K562 (cell line): ENCODE measurements around the gene CHMP4B. TPM values are rescaled to one million over a fixed set of nuclear protein-coding genes. Genes with fewer than 3 reads are reported as not detected.

Experiments
- ATAC-seq: fragments of 200-7000 bp; cut with Tn5 transposase; 3 replicates; pipeline ENCODE4 v1.9.1; 2020; ENCODE audit warnings: moderate library complexity
- BruUV-seq: library from RNA; stranded (reverse); fragments of 400-500 nt; replicated peaks from 2 replicates; lab custom pipeline; 2021; lab: Mats Ljungman, UMichigan
- CTCF ChIA-PET: fragments of 300-600 bp; formaldehyde crosslinking; extraction: SDS; loops from one replicate; lab custom pipeline; 2021; ENCODE audit warnings: low intra/inter-chr PET ratio; lab: Yijun Ruan, JAX
- POLR2A ChIA-PET: fragments of 300-600, 350-650 bp; sonication (Branson Sonifier 250); formaldehyde crosslinking; extraction: SDS; loops from one replicate; lab custom pipeline; 2021; ENCODE audit warnings: antibody characterized with exemption, inconsistent platforms; lab: Yijun Ruan, JAX
- DNase-seq, 4 experiments: peaks; one replicate each; pipeline versions ENCODE4 v3.0.0 to v3.0.0-alpha.2; 2011 to 2018; ENCODE audit warnings: low spot score in 3 of 4, mixed read lengths in 3 of 4; ENCODE audit errors: extremely low read depth in 1 of 4
- FAIRE-seq: peaks from 2 replicates; lab custom pipeline; 2011; peaks lifted over from hg19 to GRCh38; lab: Jason Lieb, UNC
- H2AFZ ChIP-seq: 2 replicates; pipeline ENCODE4 v1.6.0; 2011; ENCODE audit warnings: low read depth, low read length, control low read depth, inconsistent platforms
- H3K27ac ChIP-seq: fragments of 200-600 bp; 3 replicates; pipeline ENCODE4 v1.8.0; 2011; ENCODE audit warnings: low read depth, mild to moderate bottlenecking, control low read depth, inconsistent platforms, low read length, moderate library complexity, mixed read lengths; ENCODE audit errors: extremely low read depth
- H3K27me3 ChIP-seq, 2 experiments: fragments of 300-600 bp in 1 of 2; 2 replicates in 1 of 2; 3 replicates in 1 of 2; pipeline versions ENCODE4 v1.6.0 to v1.8.0; 2011; ENCODE audit warnings: inconsistent platforms in 2 of 2, low read length in 2 of 2, mild to moderate bottlenecking in 1 of 2, mixed read lengths in 1 of 2, moderate library complexity in 1 of 2; ENCODE audit not compliant: control insufficient read depth in 2 of 2, insufficient read depth in 2 of 2
- H3K36me3 ChIP-seq: fragments of 300-600 bp; 3 replicates; pipeline ENCODE4 v1.8.0; 2011; ENCODE audit warnings: mild to moderate bottlenecking, low read length, inconsistent platforms; ENCODE audit not compliant: control insufficient read depth, insufficient read depth
- H3K4me1 ChIP-seq, 2 experiments: fragments of 200-600 bp in 1 of 2; replicated peaks in 1 of 2; 2 replicates in 1 of 2; 3 replicates in 1 of 2; pipeline versions ENCODE4 v1.5.1 to v1.8.0; 2011; ENCODE audit warnings: inconsistent platforms in 2 of 2, low read length in 2 of 2, mild to moderate bottlenecking in 1 of 2, mixed read lengths in 1 of 2, moderate library complexity in 1 of 2; ENCODE audit not compliant: control insufficient read depth in 2 of 2, insufficient read depth in 2 of 2
- H3K4me2 ChIP-seq: 2 replicates; pipeline ENCODE4 v1.6.1; 2011; ENCODE audit warnings: low read length, control low read depth, inconsistent platforms, mixed read lengths; ENCODE audit not compliant: insufficient read depth
- H3K4me3 ChIP-seq: fragments of 200-600 bp; sonication (generic), shearing (Covaris generic); 2 replicates; pipeline ENCODE4 v1.5.1; 2016; ENCODE audit warnings: control low read depth, inconsistent platforms
- H3K79me2 ChIP-seq: fragments of 200-600 bp; 3 replicates; pipeline ENCODE4 v1.8.0; 2011; ENCODE audit warnings: low read length, inconsistent platforms; ENCODE audit not compliant: control insufficient read depth, insufficient read depth
- H3K9ac ChIP-seq, 2 experiments: 2 replicates each; pipeline versions ENCODE4 v1.6.0 to v1.6.1; 2011; ENCODE audit warnings: low read depth in 2 of 2, low read length in 2 of 2, control low read depth in 1 of 2, inconsistent platforms in 1 of 2, mild to moderate bottlenecking in 1 of 2, mixed read lengths in 1 of 2; ENCODE audit not compliant: insufficient read depth in 1 of 2
- H3K9me1 ChIP-seq: one replicate; pipeline ENCODE4 v1.6.0; 2011; ENCODE audit warnings: inconsistent platforms, mild to moderate bottlenecking, low read length, moderate library complexity; ENCODE audit not compliant: control insufficient read depth, insufficient read depth
- H3K9me3 ChIP-seq: replicated peaks from 2 replicates; pipeline ENCODE4 v1.5.1; 2011; ENCODE audit warnings: low read depth, low read length, inconsistent platforms; ENCODE audit not compliant: control insufficient read depth, insufficient read depth
- H4K20me1 ChIP-seq: replicated peaks from 2 replicates; pipeline ENCODE4 v1.6.1; 2011; ENCODE audit warnings: low read length, inconsistent platforms, mixed read lengths; ENCODE audit not compliant: control insufficient read depth, insufficient read depth
- BRD9 ChIP-seq: fragments of 450-650 bp; IDR thresholded peaks from 2 replicates; pipeline ENCODE4 v1.6.1; 2018; ENCODE audit warnings: low read depth; ENCODE audit not compliant: partially characterized antibody
- CHD4 ChIP-seq: fragments of 200-600 bp; sonication (generic); IDR thresholded peaks from 3 replicates; pipeline ENCODE4 v1.6.1; 2012; ENCODE audit warnings: low read depth, mild to moderate bottlenecking, mixed read lengths, low read length, inconsistent platforms; ENCODE audit not compliant: insufficient read depth, insufficient replicate concordance, poor library complexity, severe bottlenecking
- CREB5 ChIP-seq: fragments of 250-450 bp; sonication (Bioruptor Pico); IDR thresholded peaks from 2 replicates; pipeline ENCODE4 v1.5.0; 2020; ENCODE audit warnings: mild to moderate bottlenecking
- FOXP1 ChIP-seq: sonication (generic); formaldehyde crosslinking; IDR thresholded peaks from 2 replicates; pipeline ENCODE4 v1.8.0; 2022; ENCODE audit warnings: mild to moderate bottlenecking, missing genetic modification reagents
- MCM2 ChIP-seq: fragments of 450-650 bp; IDR thresholded peaks from 2 replicates; pipeline ENCODE4 v1.6.1; 2017; ENCODE audit warnings: low read depth, mild to moderate bottlenecking
- NFIX ChIP-seq: fragments of 250-450 bp; sonication (Bioruptor Pico); IDR thresholded peaks from 2 replicates; pipeline ENCODE4 v1.4.0; 2020; ENCODE audit warnings: low read depth, mild to moderate bottlenecking, moderate library complexity
- RBM17 ChIP-seq: fragments of 200-400 bp; formaldehyde crosslinking; IDR thresholded peaks from 2 replicates; pipeline ENCODE4 v1.6.1; 2017; ENCODE audit warnings: low read depth, mild to moderate bottlenecking, low read length, borderline replicate concordance
- TAL1 ChIP-seq: fragments of 450-650 bp; IDR thresholded peaks from 2 replicates; pipeline ENCODE4 v1.6.1; 2016; ENCODE audit warnings: mild to moderate bottlenecking
- TEAD4 ChIP-seq, 2 experiments: sonication (generic) in 1 of 2; formaldehyde crosslinking in 1 of 2; IDR thresholded peaks; 2 replicates each; pipeline versions ENCODE4 v1.6.1 to v1.8.0; 2012 to 2022; ENCODE audit warnings: borderline replicate concordance in 1 of 2, inconsistent platforms in 1 of 2, low read length in 1 of 2, mild to moderate bottlenecking in 1 of 2, missing genetic modification reagents in 1 of 2
- ZBTB26 ChIP-seq: fragments of 450-650 bp; formaldehyde crosslinking; IDR thresholded peaks from 2 replicates; pipeline ENCODE4 v1.4.0; 2022; ENCODE audit warnings: missing genetic modification characterization
- ZMIZ1 ChIP-seq, 2 experiments: fragments of 150-350 bp in 1 of 2; IDR thresholded peaks; 2 replicates each; pipeline ENCODE4 v1.6.1; 2012 to 2016; ENCODE audit warnings: low read depth in 2 of 2, low read length in 2 of 2, mild to moderate bottlenecking in 1 of 2, moderate library complexity in 1 of 2
- ZNF217 ChIP-seq: sonication (generic); formaldehyde crosslinking; IDR thresholded peaks from 2 replicates; pipeline ENCODE4 v1.8.0; 2022; ENCODE audit warnings: mild to moderate bottlenecking, missing genetic modification reagents
- ZNF655 ChIP-seq: fragments of 250-450 bp; sonication (Bioruptor Pico); IDR thresholded peaks from 2 replicates; pipeline ENCODE4 v1.5.0; 2021
- ZNF79 ChIP-seq: fragments of 250-450 bp; sonication (Bioruptor Pico); IDR thresholded peaks from 2 replicates; pipeline ENCODE4 v1.4.0; 2020; ENCODE audit warnings: low read depth, mild to moderate bottlenecking, moderate library complexity
- WGBS: fragments of 100-300 bp; shearing (Covaris generic); methylation state at CpG from one replicate; pipeline ENCODE4 v1.1.6; 2016; ENCODE audit warnings: low coverage, mixed read lengths; ENCODE audit not compliant: insufficient coverage; ENCODE audit errors: missing lambda C conversion rate; 5-methylcytosine and 5-hydroxymethylcytosine counted together
- in situ Hi-C: fragments of 300-500 bp; cut with MboI; formaldehyde crosslinking; loops from 4 replicates; pipeline ENCODE4 v1.15.0; 2018; ENCODE audit warnings: inconsistent platforms, mixed read lengths
- intact Hi-C: fragments of 100-400 bp; cut with micrococcal nuclease; formaldehyde crosslinking; loops from 2 replicates; pipeline ENCODE4 v1.14.2; 2022
- polyA plus RNA-seq, 8 experiments: library from polyadenylated mRNA; depleted of rRNA in 4 of 8; stranded (reverse) in 5 of 8; unstranded in 3 of 8; fragments of >200 nt; fragmentation: Nextera tagmentation in 2 of 8; fragmentation: Illumina TruSeq in 1 of 8; extraction: Ambion mirVana in 2 of 8; extraction: Trizol in 1 of 8; gene quantifications; 2 replicates each; pipeline versions ENCODE4 v1.2.1 to v1.2.3, GENCODE V29; 2011 to 2014; ENCODE audit warnings: inconsistent platforms in 1 of 8, missing spikeins in 1 of 8
- total RNA-seq, 7 experiments: library from RNA; depleted of rRNA in 6 of 7; stranded (reverse); fragments of >200 nt in 6 of 7; fragmentation: Illumina TruSeq in 2 of 7; extraction: Trizol in 2 of 7; gene quantifications; 2 replicates each; pipeline versions ENCODE4 v1.2.1 to v1.2.3, GENCODE V29; 2011 to 2021; ENCODE audit warnings: low replicate concordance in 1 of 7

Gene CHMP4B
- total and polyA plus RNA-seq, 9 of the 15 experiments (the other 6 are each of a cell fraction or from before 2014, with no cell fraction given) = 1.8 to 64.7 (median 31.8) TPM

- FAIRE-seq (no peak), DNase-seq (peak in 3 of 4 experiments; percentile 30 to 39 (median 32)), ATAC-seq (peak; percentile 30)
- Histone ChIP-seq H3K27me3 (no peaks in the 10 kb centered on the region), H3K4me2 (peak overlapping the region; percentile 99), H3K9me3 (no peaks in the 10 kb centered on the region), H2AFZ (peak overlapping the region; percentile 56), H4K20me1 (peaks cover 31% of the 10 kb centered on the region), H3K79me2 (peaks cover 55% of the 10 kb centered on the region), H3K4me3 (peak overlapping the region; percentile 92), H3K27ac (peak overlapping the region; percentile 84), H3K9ac (peak overlapping the region; percentile 94 to 95), H3K36me3 (peaks cover 10% of the 10 kb centered on the region; the same call in 2 of the 3 replicates), H3K4me1 (peaks cover 7 to 22% of the 10 kb centered on the region in 2 experiments), H3K9me1 (peaks cover 3% of the 10 kb centered on the region)
- CTCF ChIA-PET = no interaction called here
- BruUV-seq = no TSS peak
- in situ Hi-C loops = no loop called here
- intact Hi-C loops = loop anchor here (5.0 kb wide), 2 partner anchors 79 to 124 kb away; partner anchors contain the start of genes E2F1 and ZNF341
- POLR2A ChIA-PET = interaction anchor here (0.6 to 1.3 kb wide), 5 partner anchors 14 to 187 kb away, joined by 3 to 8 read pairs (median 3); no protein-coding TSS in a partner anchor
- 2% methylated on average over 12 of the region's 12 CpGs for WGBS
- no peak for TF ChIP-seq ZMIZ1 (IDR thresholded peaks at IDR 0.05; ENCODE audit: low read depth in 2 of 2, low read length in 2 of 2)
- TF ChIP-seq ZNF217 (CRISPR knock-in tag) = no peak
- TF ChIP-seq RBM17 = no peak
- TF ChIP-seq CREB5 (CRISPR knock-in tag) = no peak
- TF ChIP-seq ZBTB26 (CRISPR knock-in tag) = 0 out of 2 replicates have a peak, but pooled peaks have one; percentile 71
- no peak for TF ChIP-seq ZNF655
- TF ChIP-seq NFIX (CRISPR knock-in tag) = no peak
- TF ChIP-seq MCM2 = no peak
- no peak for TF ChIP-seq BRD9
- TF ChIP-seq CHD4 = no peak
- 0 out of 2 replicates have a peak, but pooled peaks have one; percentile 9 for TF ChIP-seq TAL1
- TF ChIP-seq FOXP1 = no peak
- TF ChIP-seq TEAD4 (IDR thresholded peaks at IDR 0.05; ENCODE audit: low read length) = no peak
- TF ChIP-seq TEAD4 (CRISPR knock-in tag; IDR thresholded peaks at IDR 0.05; ENCODE audit: borderline replicate concordance) = no peak
- TF ChIP-seq ZNF79 (CRISPR knock-in tag) = no peak
Observed at GRCh38 chr20:33811776-33812151, 616 bp downstream of the CHMP4B start.
